ENCODE data around the gene EPC2.

Gene EPC2

DNA sequence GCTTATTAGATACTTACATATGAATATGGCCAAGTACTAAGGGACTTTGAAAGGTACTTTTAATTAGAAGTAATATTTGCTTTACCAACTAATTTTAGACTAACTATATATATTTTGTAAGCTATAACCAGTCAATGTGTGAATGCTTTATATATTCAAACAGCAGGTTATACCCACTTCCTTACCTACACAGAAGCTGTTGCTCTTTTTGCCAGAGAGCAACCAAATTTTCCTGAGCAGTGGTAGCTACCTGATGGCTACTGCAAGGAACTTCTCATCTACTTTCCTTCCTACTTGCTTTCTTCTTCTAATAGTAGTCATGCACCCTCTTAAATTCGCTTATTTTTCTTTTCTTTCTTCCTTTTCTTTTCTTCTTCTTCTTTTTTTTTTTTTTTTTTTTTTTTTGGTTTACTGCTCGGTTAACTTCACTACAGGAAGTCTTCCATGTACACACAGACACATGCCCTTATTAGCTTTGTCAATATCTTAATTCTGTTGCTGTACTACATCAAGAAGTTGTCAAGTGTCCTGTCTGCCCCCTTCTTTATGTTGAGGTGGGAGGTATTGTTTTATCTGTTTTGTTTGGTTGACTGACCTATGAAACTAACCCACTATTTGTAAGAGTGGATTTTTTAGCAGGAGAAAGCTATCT, 95.0 kb downstream of the EPC2 start:
- DNase-seq, result no peak
- Histone ChIP-seq H3K36me3 (no peaks in the 10 kb centered on the region), H3K27me3 (ENCODE audit: insufficient read depth, low read depth, severe bottlenecking) (no peaks in the 10 kb centered on the region), H3K4me3 (ENCODE audit: low read depth, low read length) (no peak overlapping the region), H3K27ac (no peak overlapping the region), H3K9me3 (ENCODE audit: severe bottlenecking) (no peaks in the 10 kb centered on the region)
- TF ChIP-seq, protein P1, sequence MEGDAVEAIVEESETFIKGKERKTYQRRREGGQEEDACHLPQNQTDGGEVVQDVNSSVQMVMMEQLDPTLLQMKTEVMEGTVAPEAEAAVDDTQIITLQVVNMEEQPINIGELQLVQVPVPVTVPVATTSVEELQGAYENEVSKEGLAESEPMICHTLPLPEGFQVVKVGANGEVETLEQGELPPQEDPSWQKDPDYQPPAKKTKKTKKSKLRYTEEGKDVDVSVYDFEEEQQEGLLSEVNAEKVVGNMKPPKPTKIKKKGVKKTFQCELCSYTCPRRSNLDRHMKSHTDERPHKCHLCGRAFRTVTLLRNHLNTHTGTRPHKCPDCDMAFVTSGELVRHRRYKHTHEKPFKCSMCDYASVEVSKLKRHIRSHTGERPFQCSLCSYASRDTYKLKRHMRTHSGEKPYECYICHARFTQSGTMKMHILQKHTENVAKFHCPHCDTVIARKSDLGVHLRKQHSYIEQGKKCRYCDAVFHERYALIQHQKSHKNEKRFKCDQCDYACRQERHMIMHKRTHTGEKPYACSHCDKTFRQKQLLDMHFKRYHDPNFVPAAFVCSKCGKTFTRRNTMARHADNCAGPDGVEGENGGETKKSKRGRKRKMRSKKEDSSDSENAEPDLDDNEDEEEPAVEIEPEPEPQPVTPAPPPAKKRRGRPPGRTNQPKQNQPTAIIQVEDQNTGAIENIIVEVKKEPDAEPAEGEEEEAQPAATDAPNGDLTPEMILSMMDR (IDR thresholded peaks at IDR 0.05; ENCODE audit: low read depth, low read length), result no peak

DNA sequence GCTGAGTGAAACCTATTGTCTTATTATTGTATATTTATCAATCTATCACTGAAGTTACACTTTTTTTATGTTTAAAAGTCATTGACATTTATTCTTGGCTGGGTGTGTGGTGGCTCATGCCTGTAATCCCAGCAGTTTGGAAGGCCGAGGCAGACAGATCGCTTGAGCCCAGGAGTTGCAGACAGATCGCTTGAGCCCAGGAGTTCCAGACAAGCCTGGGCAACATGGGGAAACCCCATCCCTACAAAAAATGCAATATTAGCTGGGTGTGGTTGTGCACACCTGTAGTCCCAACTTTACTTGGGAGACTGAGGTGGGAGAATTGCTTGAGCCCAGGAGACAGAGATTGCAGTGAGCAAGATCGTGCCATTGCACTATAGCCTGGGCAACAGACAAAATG, 97.8 kb downstream of the EPC2 start:
- Histone ChIP-seq H3K36me3 (no peaks in the 10 kb centered on the region; the same call in 1 of the 2 replicates), H3K4me3 (ENCODE audit: low read depth, low read length) (no peak overlapping the region), H3K27ac (no peak overlapping the region), H3K9me3 (ENCODE audit: severe bottlenecking) (no peaks in the 10 kb centered on the region), H3K27me3 (ENCODE audit: insufficient read depth, low read depth, severe bottlenecking) (no peaks in the 10 kb centered on the region)
- DNase-seq, result no peak
- TF ChIP-seq, protein P1 (IDR thresholded peaks at IDR 0.05; ENCODE audit: low read depth, low read length), result no peak

DNA sequence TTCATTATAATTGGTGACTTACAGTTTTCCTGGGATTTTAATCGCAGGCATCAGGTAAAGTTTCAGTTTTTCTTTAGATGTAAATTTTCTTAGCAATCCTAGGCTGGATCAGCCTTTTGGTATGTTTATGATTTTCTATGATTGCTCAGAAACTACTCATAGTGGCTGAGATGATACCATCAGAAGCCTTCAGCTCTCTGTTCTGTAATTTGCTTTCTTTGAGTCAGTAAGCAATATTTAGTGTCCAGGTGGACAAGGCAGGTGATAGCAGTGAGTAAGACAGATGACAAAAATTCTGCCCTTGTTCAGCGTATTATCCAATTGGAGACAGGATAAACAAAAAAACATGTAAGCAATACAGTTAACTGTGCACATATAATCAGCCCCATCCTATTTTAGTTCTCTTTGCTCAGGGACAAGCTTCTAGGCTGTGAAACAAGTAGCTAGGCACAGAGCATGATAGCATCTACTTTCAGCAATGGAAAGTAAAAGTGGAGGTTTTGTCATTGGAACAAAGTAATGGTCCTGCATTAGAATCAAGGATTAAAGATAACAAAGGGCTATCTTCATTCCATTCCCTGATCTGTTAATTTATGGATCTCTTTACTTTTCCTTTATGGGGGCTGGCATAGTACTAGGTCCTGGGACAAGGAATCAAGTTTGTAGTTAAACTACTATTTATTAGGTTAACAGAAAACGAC, 100.8 kb downstream of the EPC2 start:
- no peak overlapping the region for H3K27ac ChIP-seq
- DNase-seq, result no peak
- H3K4me3 ChIP-seq (ENCODE audit: low read depth, low read length), result no peak overlapping the region
- no peaks in the 10 kb centered on the region for H3K27me3 ChIP-seq (ENCODE audit: insufficient read depth, low read depth, severe bottlenecking)
- TF ChIP-seq, protein P1 (IDR thresholded peaks at IDR 0.05; ENCODE audit: low read depth, low read length), result no peak
- peaks cover 2% of the 10 kb centered on the region for H3K36me3 ChIP-seq
- no peaks in the 10 kb centered on the region for H3K9me3 ChIP-seq (ENCODE audit: severe bottlenecking)

DNA sequence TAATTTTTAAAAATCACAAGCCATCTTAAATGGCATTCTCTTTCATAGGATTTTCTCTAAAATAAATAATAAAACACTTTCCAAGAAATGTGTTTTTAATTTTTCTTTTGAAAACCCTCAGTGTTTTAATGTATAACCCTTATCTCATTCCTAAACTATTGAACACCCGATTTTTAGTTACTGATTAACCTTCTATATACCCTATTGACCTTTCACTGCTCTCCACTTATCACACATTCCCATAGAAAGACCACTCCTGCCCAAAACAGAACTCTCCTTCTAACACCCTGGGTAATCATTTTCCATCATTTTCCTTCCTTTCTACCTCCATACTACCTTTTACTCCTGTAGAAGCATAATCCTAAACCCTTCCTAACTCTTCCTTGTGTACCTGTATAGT, 102.4 kb downstream of the EPC2 start:
- TF ChIP-seq, protein P1 (IDR thresholded peaks at IDR 0.05; ENCODE audit: low read depth, low read length), result no peak
- Histone ChIP-seq H3K27ac (no peak overlapping the region), H3K36me3 (peaks cover 2% of the 10 kb centered on the region), H3K27me3 (ENCODE audit: insufficient read depth, low read depth, severe bottlenecking) (no peaks in the 10 kb centered on the region), H3K9me3 (ENCODE audit: severe bottlenecking) (no peaks in the 10 kb centered on the region), H3K4me3 (ENCODE audit: low read depth, low read length) (no peak overlapping the region)
- DNase-seq, result no peak

DNA sequence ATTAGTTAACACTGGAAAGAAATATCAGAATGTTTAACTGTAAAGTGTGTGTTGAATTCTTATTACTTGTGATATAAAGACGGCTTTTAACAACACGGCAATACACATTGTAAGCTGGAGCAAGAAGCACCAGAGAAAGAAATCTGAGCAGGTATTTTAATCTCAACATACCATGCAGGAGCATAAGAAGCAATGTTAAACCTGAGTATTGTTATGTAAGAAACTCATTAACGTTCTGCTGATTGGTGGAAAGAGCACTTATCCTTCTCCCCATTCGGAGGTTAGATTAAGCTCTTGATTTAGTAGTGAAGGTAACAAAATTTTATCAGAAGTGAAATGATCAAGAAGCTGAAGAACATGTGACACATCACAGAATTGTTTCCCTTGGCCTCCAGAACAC, 107.4 kb downstream of the EPC2 start:
- TF ChIP-seq, protein P1 (IDR thresholded peaks at IDR 0.05; ENCODE audit: low read depth, low read length), result no peak
- Histone ChIP-seq H3K27me3 (ENCODE audit: insufficient read depth, low read depth, severe bottlenecking) (no peaks in the 10 kb centered on the region), H3K27ac (no peak overlapping the region), H3K9me3 (ENCODE audit: severe bottlenecking) (no peaks in the 10 kb centered on the region), H3K4me3 (ENCODE audit: low read depth, low read length) (no peak overlapping the region), H3K36me3 (peaks cover 12% of the 10 kb centered on the region)
- no peak for DNase-seq

All from WERI-Rb-1 (cell line).